Nephron (organoid): ENCODE measurements around the gene NMUR1.
"Not testable (repeated sequence)": the region's sequence is repeated elsewhere in the genome, so short reads cannot be mapped to it uniquely, and the experiment has no call there.

ENCODE experiments used
- H3K27ac Mint-ChIP-seq, 3 experiments: 2 replicates each; pipeline ENCODE4 v1.8.0; 2020; ENCODE audit warnings: mixed read lengths in 3 of 3, mild to moderate bottlenecking in 2 of 3, moderate library complexity in 1 of 3
- H3K27me3 Mint-ChIP-seq: 2 replicates; pipeline ENCODE4 v1.8.0; 2021; ENCODE audit warnings: low read depth, mild to moderate bottlenecking, moderate library complexity, mixed read lengths
- H3K36me3 Mint-ChIP-seq: 2 replicates; pipeline ENCODE4 v1.8.0; 2020; ENCODE audit warnings: low read depth, mixed read lengths
- H3K4me1 Mint-ChIP-seq: 2 replicates; pipeline ENCODE4 v1.8.0; 2020; ENCODE audit warnings: mixed read lengths
- H3K4me3 Mint-ChIP-seq, 3 experiments: 2 replicates each; pipeline ENCODE4 v1.8.0; 2020; ENCODE audit warnings: mild to moderate bottlenecking in 3 of 3, mixed read lengths in 3 of 3, moderate library complexity in 2 of 3
- H3K9me3 Mint-ChIP-seq: 2 replicates; pipeline ENCODE4 v1.8.0; 2020; ENCODE audit warnings: mixed read lengths
- CTCF ChIP-seq, 3 experiments: fragments of 200-600 bp; sonication (generic); IDR thresholded peaks; one replicate each; pipeline ENCODE4 v1.5.0; 2021; ENCODE audit warnings: antibody characterized with exemption in 3 of 3; ENCODE audit not compliant: unreplicated experiment in 3 of 3

The NMUR1 gene

GRCh38 chr2:231565887-231566594, 35.8 kb upstream of the NMUR1 start:
- no peak for TF ChIP-seq CTCF (IDR thresholded peaks at IDR 0.05; ENCODE audit: unreplicated experiment in 3 of 3)
- H3K4me3 Mint-ChIP-seq: no peak overlapping the region
- no peaks in the 10 kb centered on the region for H3K9me3 Mint-ChIP-seq
- H3K36me3 Mint-ChIP-seq: no peaks in the 10 kb centered on the region
- H3K27ac Mint-ChIP-seq: peak overlapping the region in 1 of 3 experiments; percentile 49
- H3K27me3 Mint-ChIP-seq: peaks cover 3% of the 10 kb centered on the region
- H3K4me1 Mint-ChIP-seq: peaks cover 8% of the 10 kb centered on the region

GRCh38 chr2:231563378-231563961, 33.2 kb upstream of the NMUR1 start:
- peaks cover 3% of the 10 kb centered on the region for H3K27me3 Mint-ChIP-seq
- H3K4me3 Mint-ChIP-seq: no peak overlapping the region
- TF ChIP-seq CTCF (IDR thresholded peaks at IDR 0.05; ENCODE audit: unreplicated experiment in 3 of 3): peak; percentile 66 to 76 (median 75)
- no peaks in the 10 kb centered on the region for H3K9me3 Mint-ChIP-seq
- peaks cover 8% of the 10 kb centered on the region for H3K4me1 Mint-ChIP-seq
- H3K27ac Mint-ChIP-seq: no peak overlapping the region
- H3K36me3 Mint-ChIP-seq: no peaks in the 10 kb centered on the region

GRCh38 chr2:231557571-231558217, 27.4 kb upstream of the NMUR1 start:
- Mint-ChIP-seq H3K27ac (peak overlapping the region in 2 of 3 experiments; percentile 72 to 84), H3K36me3 (peaks cover 10% of the 10 kb centered on the region), H3K4me1 (peaks cover 11% of the 10 kb centered on the region), H3K27me3 (no peaks in the 10 kb centered on the region), H3K4me3 (no peak overlapping the region), H3K9me3 (peaks cover 13% of the 10 kb centered on the region)
- TF ChIP-seq CTCF (IDR thresholded peaks at IDR 0.05; ENCODE audit: unreplicated experiment in 3 of 3): peak; percentile 64 to 70 (median 65)

GRCh38 chr2:231556981-231557380, 26.7 kb upstream of the NMUR1 start:
- Mint-ChIP-seq H3K4me3 (no peak overlapping the region), H3K36me3 (peaks cover 12% of the 10 kb centered on the region), H3K27me3 (no peaks in the 10 kb centered on the region), H3K4me1 (peaks cover 11% of the 10 kb centered on the region), H3K9me3 (peaks cover 14% of the 10 kb centered on the region), H3K27ac (peak overlapping the region in 2 of 3 experiments; percentile 72 to 84)
- TF ChIP-seq CTCF (IDR thresholded peaks at IDR 0.05; ENCODE audit: unreplicated experiment in 3 of 3): no peak

GRCh38 chr2:231556496-231556895, 26.3 kb upstream of the NMUR1 start:
- H3K4me3 Mint-ChIP-seq: not testable (repeated sequence)

GRCh38 chr2:231554748-231555545, 24.7 kb upstream of the NMUR1 start:
- no peak for TF ChIP-seq CTCF (IDR thresholded peaks at IDR 0.05; ENCODE audit: unreplicated experiment in 3 of 3)
- H3K4me1 Mint-ChIP-seq: peaks cover 11% of the 10 kb centered on the region
- H3K27me3 Mint-ChIP-seq: no peaks in the 10 kb centered on the region
- H3K4me3 Mint-ChIP-seq: peak overlapping the region; percentile 59 to 74 (median 70)
- H3K9me3 Mint-ChIP-seq: peaks cover 19% of the 10 kb centered on the region
- H3K36me3 Mint-ChIP-seq: peaks cover 14% of the 10 kb centered on the region
- H3K27ac Mint-ChIP-seq: peak overlapping the region; percentile 90 to 99 (median 98)

More at GRCh38 chr2:231556496-231556895, 26.3 kb upstream of the NMUR1 start:
- not testable (repeated sequence) for H3K27me3 Mint-ChIP-seq
- Mint-ChIP-seq H3K4me1 (peaks cover 11% of the 10 kb centered on the region), H3K36me3 (peaks cover 12% of the 10 kb centered on the region), H3K27ac (peak overlapping the region in 1 of 3 experiments; percentile 51), H3K9me3 (peaks cover 14% of the 10 kb centered on the region)
